Mucosa of descending colon (tissue), 3 donors: Measurements from ENCODE around the gene ROPN1B. TPM values are rescaled to one million over a fixed set of nuclear protein-coding genes. Genes with fewer than 3 reads are reported as not detected.

Experiments
- ATAC-seq: fragments of 200-7000 bp; cut with Tn5 transposase; one replicate; pipeline ENCODE4 v1.9.1; 2020; ENCODE audit warnings: mild to moderate bottlenecking, moderate library complexity
- DNase-seq, 3 donors: peaks; one replicate each; pipeline ENCODE4 v3.0.0-alpha.2; 2020
- H3K36me3 ChIP-seq: fragments of 200-600 bp; one replicate; pipeline ENCODE4 v1.8.0; 2021; ENCODE audit warnings: low read depth, mild to moderate bottlenecking
- H3K4me1 ChIP-seq: fragments of 200-600 bp; one replicate; pipeline ENCODE4 v1.8.0; 2021; ENCODE audit warnings: low read depth, mild to moderate bottlenecking
- H3K4me3 ChIP-seq: fragments of 200-600 bp; one replicate; pipeline ENCODE4 v1.8.0; 2021; ENCODE audit warnings: mild to moderate bottlenecking
- H3K9me3 ChIP-seq: fragments of 200-600 bp; one replicate; pipeline ENCODE4 v1.8.0; 2021; ENCODE audit warnings: mild to moderate bottlenecking
- intact Hi-C, 2 donors: fragments of 100-400 bp; cut with DNase I in 1 of 2; cut with micrococcal nuclease in 1 of 2; formaldehyde crosslinking; loops; one replicate each; pipeline versions ENCODE4 v1.11.0 to v1.11.1; 2022; cut with DNase I, micrococcal nuclease
- total RNA-seq, 3 donors: library from RNA; stranded (reverse); fragmentation: NEBNext Ultra II Directional in 2 of 3; extraction: Animal tissue kit (Norgen Biotek cat#: 25700) in 2 of 3; gene quantifications; one replicate each; pipeline versions ENCODE4 v1.2.1 to v1.2.4, GENCODE V29; 2021 to 2023
- TF ChIP-seq, protein P1 (sequence below): fragments of 200-600 bp; IDR thresholded peaks from one replicate; pipeline ENCODE4 v1.8.0; 2022; ENCODE audit warnings: antibody characterized with exemption, mild to moderate bottlenecking
- donor health status: DM: no; HTN: no; CAD: no; lungs with moderate emphysema.
- donor health status: DM: no; HTN: no; CAD: no.
- donor health status: DM: no; HTN: yes; CAD: no.

ROPN1B gene
- total RNA-seq, 3 donors from 2014 or later: 0.22 TPM; not detected in 2

GRCh38 chr3:126030455-126030854 lies 61.5 kb downstream of the ROPN1B start:
- H3K36me3 ChIP-seq: no peaks in the 10 kb centered on the region

GRCh38 chr3:126031981-126032471 lies 63.0 kb downstream of the ROPN1B start:
- Histone ChIP-seq H3K36me3 (no peaks in the 10 kb centered on the region), H3K4me3 (no peak overlapping the region), H3K4me1 (no peaks in the 10 kb centered on the region), H3K9me3 (peaks cover 11% of the 10 kb centered on the region)
- no peak for DNase-seq
- intact Hi-C loops: no loop called here
- TF ChIP-seq, protein P1, sequence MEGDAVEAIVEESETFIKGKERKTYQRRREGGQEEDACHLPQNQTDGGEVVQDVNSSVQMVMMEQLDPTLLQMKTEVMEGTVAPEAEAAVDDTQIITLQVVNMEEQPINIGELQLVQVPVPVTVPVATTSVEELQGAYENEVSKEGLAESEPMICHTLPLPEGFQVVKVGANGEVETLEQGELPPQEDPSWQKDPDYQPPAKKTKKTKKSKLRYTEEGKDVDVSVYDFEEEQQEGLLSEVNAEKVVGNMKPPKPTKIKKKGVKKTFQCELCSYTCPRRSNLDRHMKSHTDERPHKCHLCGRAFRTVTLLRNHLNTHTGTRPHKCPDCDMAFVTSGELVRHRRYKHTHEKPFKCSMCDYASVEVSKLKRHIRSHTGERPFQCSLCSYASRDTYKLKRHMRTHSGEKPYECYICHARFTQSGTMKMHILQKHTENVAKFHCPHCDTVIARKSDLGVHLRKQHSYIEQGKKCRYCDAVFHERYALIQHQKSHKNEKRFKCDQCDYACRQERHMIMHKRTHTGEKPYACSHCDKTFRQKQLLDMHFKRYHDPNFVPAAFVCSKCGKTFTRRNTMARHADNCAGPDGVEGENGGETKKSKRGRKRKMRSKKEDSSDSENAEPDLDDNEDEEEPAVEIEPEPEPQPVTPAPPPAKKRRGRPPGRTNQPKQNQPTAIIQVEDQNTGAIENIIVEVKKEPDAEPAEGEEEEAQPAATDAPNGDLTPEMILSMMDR: no peak
- no peak for ATAC-seq

More at GRCh38 chr3:126030455-126030854, 61.5 kb downstream of the ROPN1B start:
- H3K9me3 ChIP-seq: peaks cover 11% of the 10 kb centered on the region
- TF ChIP-seq, protein P1: no peak
- ATAC-seq (no peak), DNase-seq (no peak)
- H3K4me3 ChIP-seq: no peak overlapping the region
- H3K4me1 ChIP-seq: no peaks in the 10 kb centered on the region
- intact Hi-C loops: no loop called here

Other genes with a start within 250 kb of the ROPN1B start
- gene SLC41A3, start 114.9 kb downstream of the ROPN1B start, total RNA-seq: 10 to 100 TPM; 23.0 to 33.9 (median 31.2) TPM
- 10 to 100 TPM; 14.3 to 27.4 (median 15.0) TPM for gene ALDH1L1, start 211.4 kb downstream of the ROPN1B start, total RNA-seq